PFSK-1 (cell line): ENCODE data around the gene COL24A1.

ENCODE experiments used
- FOXP2 ChIP-seq: optimal IDR thresholded peaks from 2 replicates; pipeline ENCODE3; 2011; ENCODE audit warnings: borderline replicate concordance, control low read depth, inconsistent platforms; ENCODE audit not compliant: insufficient read depth; ENCODE audit errors: extremely low read length, extremely low read depth
- POLR2AphosphoS5 ChIP-seq: IDR thresholded peaks from 2 replicates; pipeline ENCODE4 v1.6.1; 2012; ENCODE audit warnings: low read depth, mild to moderate bottlenecking, control low read depth, low read length, moderate library complexity
- REST ChIP-seq, 2 experiments: IDR thresholded peaks; 2 replicates each; pipeline versions ENCODE4 v1.6.1 to v1.8.0; 2011 to 2012; ENCODE audit warnings: low read depth in 2 of 2, low read length in 2 of 2, control low read depth in 1 of 2, inconsistent platforms in 1 of 2, mild to moderate bottlenecking in 1 of 2, moderate library complexity in 1 of 2; ENCODE audit not compliant: insufficient read depth in 1 of 2
- SIN3A ChIP-seq: IDR thresholded peaks from 2 replicates; pipeline ENCODE4 v1.6.1; 2012; ENCODE audit warnings: mild to moderate bottlenecking, low read length, moderate library complexity, borderline replicate concordance; ENCODE audit not compliant: insufficient read depth
- TAF1 ChIP-seq: IDR thresholded peaks from 2 replicates; pipeline ENCODE4 v1.6.1; 2012; ENCODE audit warnings: low read length, control low read depth, borderline replicate concordance; ENCODE audit not compliant: insufficient read depth

COL24A1 gene

GRCh38 chr1:86063721-86064120, 92.9 kb downstream of the COL24A1 start:
- TF ChIP-seq FOXP2 (no peak), POLR2AphosphoS5 (no peak), TAF1 (no peak), SIN3A (no peak), REST (IDR thresholded peaks at IDR 0.05; ENCODE audit: insufficient read depth in 1 of 2, low read depth in 2 of 2, low read length in 2 of 2) (no peak)

GRCh38 chr1:86062453-86062852, 94.1 kb downstream of the COL24A1 start:
- no peak for TF ChIP-seq FOXP2
- no peak for TF ChIP-seq REST (IDR thresholded peaks at IDR 0.05; ENCODE audit: insufficient read depth in 1 of 2, low read depth in 2 of 2, low read length in 2 of 2)
- no peak for TF ChIP-seq TAF1
- no peak for TF ChIP-seq SIN3A
- no peak for TF ChIP-seq POLR2AphosphoS5

- TF ChIP-seq TAF1 (peak; percentile 30; the same call in 1 of the 2 replicates), FOXP2 (no peak), REST (IDR thresholded peaks at IDR 0.05; ENCODE audit: insufficient read depth in 1 of 2, low read depth in 2 of 2, low read length in 2 of 2) (no peak)
Measured at GRCh38 chr1:86061551-86061990, 95.0 kb downstream of the COL24A1 start.

- TF ChIP-seq SIN3A: no peak
- no peak for TF ChIP-seq REST (IDR thresholded peaks at IDR 0.05; ENCODE audit: insufficient read depth in 1 of 2, low read depth in 2 of 2, low read length in 2 of 2)
- no peak for TF ChIP-seq POLR2AphosphoS5
- TF ChIP-seq TAF1: no peak
Measured at GRCh38 chr1:86054396-86054795, 102.2 kb downstream of the COL24A1 start.

GRCh38 chr1:86052948-86053698, 103.4 kb downstream of the COL24A1 start:
- TF ChIP-seq SIN3A (no peak), TAF1 (no peak), FOXP2 (no peak), REST (IDR thresholded peaks at IDR 0.05; ENCODE audit: insufficient read depth in 1 of 2, low read depth in 2 of 2, low read length in 2 of 2) (no peak), POLR2AphosphoS5 (no peak)
